IPS-NIHi7 (cell line): ENCODE measurements around the gene GEMIN4.

Source experiments
- DNase-seq: peaks from one replicate; pipeline ENCODE4 v3.0.0; 2012; ENCODE audit warnings: mixed read lengths; ENCODE audit errors: extremely low spot score

GEMIN4 gene

GRCh38 chr17:742147-742793 lies 9.8 kb downstream of the GEMIN4 start:
- no peak for DNase-seq

DNA sequence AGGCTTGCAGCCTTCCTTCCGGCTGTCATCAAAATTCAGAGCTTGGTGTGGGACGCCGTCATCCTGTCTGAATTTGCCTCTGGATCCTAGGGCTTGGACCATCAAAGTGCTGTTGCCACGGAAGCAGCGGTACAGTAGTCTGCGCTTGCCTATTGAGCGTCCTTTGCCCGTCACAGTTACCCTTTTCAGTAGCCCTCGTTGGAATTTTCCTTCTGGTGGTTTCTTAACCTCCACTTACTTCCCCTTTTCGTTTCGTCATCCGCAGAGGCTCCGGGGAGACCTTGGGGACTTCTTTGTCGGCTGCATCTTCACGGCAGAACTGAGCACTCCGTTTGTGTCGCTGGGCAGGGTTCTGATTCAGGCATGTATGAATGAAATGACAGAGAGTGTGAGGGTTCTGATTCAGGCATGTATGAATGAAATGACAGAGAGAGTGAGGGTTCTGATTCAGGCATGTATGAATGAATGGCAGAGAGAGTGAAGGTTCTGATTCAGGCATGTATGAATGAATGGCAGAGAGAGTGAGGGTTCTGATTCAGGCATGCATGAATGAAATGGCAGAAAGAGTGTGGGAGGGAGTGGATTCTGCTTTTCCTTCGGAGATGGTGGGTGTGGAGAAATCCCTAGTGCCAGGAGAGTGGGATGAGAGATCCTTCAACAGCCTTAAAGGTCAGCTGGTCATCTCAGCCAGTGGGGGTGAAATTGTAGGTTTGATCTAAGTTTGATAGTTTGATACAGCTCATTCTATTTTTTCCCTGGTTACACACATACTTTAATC lies 11.6 kb downstream of the GEMIN4 start:
- no peak for DNase-seq

DNA sequence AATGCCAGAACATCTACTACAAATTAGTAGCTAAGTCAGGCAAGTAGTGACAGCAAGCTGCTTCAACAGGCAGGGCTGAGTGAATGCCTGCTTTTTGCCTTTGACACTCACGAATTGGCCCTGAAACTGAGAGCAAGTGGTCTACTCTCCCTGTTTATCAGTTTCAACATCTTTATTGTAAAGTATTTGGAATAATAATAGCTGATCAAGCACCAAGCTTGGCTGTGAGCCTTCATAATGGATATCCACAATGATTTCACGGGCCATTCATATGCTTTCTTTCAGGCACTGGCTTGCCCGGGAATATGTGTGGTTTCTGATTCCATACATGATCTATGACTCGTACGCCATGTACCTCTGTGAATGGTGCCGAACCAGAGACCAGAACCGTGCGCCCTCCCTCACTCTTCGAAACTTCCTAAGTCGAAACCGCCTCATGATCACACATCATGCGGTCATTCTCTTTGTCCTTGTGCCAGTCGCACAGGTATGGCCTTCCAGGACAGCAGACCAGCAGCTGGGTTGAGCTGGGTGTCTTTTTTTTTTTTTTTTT lies 14.4 kb downstream of the GEMIN4 start:
- DNase-seq, result no peak

DNA sequence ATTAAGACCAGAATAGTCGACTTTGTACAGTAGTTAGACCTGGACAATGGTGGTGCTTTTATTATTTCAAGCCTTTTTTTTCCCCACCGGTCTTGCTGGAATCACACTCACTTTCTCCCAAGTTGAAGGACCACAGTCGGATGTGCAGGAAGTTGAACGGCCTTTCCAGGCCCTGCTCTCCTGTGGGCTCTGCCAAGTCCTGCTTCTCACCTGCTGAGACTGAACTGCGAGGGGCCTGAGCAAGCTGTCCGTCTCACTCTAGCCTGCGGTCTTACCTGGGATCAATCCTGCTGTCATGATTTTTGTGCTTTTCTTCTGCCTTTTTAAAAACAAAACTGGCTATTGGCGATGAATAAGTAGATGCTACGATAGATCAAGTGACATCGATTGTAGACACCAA lies 18.3 kb downstream of the GEMIN4 start:
- DNase-seq, result no peak

DNA sequence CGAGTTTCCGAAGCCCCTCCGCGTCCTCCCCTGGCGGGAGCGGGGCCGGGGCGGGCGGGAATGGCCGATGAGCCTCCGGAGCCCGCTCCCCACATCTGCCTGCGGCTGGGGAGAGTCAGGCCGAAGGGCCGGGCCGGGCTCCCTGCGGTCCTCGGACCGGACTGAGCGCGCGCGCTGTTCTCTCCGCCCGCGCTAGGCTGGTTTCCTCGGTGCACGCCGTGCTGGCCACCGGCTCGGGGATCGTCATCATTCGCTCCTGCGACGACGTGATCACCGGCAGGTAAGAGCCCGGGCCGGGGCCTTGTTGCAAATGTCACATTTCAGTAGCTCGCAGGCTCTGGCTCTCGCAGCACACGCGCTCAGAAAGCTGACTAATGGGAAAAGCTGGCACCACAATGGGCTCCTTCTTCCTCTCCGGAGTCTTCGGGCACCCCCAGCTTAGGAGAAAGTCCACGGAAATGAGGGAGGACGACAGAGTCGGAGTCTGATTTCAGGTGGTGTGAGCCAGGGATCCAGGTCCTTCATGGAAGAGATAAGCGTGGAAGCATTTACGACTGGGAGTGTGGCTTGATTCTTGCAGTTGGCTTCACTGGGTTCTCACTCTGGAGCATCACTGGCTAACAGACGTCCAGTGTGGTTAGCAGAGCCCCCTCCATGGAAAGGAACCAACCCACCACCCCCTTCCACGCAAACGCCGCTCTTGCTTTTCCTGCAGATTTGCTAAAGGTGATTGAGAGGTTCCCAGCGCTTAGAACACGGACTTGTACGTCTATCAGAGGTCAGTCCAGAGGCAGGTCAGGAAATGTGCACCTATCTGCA lies 19.0 kb downstream of the GEMIN4 start:
- peak; percentile 52 for DNase-seq

GRCh38 chr17:732067-732901 lies 19.8 kb downstream of the GEMIN4 start, which contains the start of gene TLCD3A:
TLCD3A (plus strand) TSS chr17:732596; CDS start chr17:732648, 52 bp downstream.
- peak; percentile 85 for DNase-seq

DNA sequence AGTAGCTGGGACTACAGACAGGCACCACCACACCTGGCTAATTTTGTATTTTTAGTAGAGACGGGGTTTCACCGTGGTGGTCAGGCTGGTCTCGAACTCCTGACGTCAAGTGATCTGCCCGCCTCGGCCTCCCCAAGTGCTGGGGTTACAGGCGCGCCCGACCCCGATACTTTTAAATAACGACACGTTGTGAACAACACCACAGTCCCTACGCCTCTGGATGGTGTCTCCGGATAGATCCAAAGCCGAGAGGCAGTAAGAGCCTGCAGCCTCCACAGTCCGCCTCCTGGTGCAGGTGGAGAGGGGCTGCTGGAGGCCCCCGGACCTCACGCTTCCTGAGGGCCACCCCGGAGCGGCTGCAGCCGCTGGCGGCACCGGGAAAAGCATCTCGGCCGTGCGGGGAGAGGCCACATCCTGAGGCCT lies 20.4 kb downstream of the GEMIN4 start:
- no peak for DNase-seq

DNA sequence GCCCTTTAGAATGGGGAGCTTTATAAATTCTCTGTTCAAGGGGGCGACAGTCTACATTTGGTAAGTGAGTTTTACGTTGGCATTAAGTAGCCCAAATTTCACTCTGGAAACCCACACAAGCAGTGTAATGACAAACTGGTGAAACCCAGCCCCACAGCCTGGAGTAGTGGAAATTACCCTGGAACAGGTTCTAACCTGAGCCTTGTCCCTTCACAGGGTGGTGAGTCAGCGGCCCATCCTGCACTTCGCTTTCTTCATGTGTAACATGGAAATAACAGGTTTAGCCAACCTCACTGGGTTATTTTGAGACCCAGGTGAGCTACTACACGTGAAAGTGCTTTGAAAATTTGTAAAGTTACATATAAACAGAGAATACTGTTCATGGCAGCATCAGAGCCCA lies 23.2 kb downstream of the GEMIN4 start:
- DNase-seq, result no peak

- DNase-seq, result peak; percentile 43
Observed at GRCh38 chr17:726271-726919, 25.7 kb downstream of the GEMIN4 start.

GRCh38 chr17:725746-726145 lies 26.3 kb downstream of the GEMIN4 start:
- no peak for DNase-seq

DNA sequence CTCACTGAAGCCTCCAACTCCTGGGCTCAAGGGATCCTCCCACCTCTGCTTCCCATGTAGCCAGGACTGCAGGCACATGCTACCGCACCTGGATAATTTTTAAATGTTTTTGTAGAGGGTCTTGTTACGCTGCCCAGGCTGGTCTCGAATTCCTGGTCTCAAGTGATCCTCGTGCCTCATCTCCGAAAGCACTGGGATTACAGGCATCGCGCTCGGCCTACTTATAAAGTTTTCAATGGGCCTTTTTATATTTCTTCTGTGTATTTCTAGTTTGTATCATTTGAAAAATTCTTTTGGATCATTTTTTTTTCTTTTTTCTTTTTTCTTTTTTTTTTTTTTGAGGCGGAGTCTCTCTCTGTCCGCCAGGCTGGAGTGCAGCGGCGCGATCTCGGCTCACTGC lies 27.0 kb downstream of the GEMIN4 start:
- DNase-seq, result no peak

GRCh38 chr17:721540-721937 lies 30.5 kb downstream of the GEMIN4 start:
- DNase-seq, result no peak

DNA sequence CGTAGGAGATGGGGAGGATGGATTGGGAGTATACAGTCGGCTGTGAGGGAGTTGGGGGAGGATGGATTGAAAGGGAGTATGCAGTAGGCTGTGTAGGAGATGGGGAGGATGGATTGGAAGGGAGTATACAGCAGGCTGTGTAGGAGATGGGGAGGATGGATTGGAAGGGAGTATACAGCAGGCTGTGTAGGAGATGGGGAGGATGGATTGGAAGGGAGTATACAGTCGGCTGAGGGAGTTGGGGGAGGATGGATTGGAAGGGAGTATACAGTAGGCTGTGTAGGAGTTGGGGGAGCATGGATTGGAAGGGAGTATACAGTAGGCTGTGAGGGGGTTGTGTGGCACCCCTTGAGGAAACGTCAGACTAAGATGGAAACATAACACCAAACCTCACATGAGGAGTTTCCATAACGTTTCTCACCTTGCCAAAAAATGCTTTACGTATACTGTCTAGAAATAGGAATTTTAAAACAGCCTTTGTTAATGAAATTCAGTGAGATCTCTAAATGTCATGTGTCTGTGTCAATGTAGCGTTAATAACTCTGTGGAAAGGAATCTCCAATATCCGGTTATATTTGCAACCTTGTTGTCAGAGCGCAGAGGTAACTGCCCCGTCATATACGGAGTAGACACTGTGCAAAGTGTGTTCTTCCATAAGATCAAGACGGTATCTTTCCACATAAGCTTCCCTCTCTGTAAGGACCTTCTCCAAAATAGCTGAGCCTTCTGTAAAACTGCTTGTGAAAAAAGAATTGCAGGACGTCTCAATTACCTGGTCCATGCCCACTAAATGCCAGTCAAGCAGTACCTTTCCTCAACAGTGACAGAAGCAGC lies 31.1 kb downstream of the GEMIN4 start:
- no peak for DNase-seq

DNA sequence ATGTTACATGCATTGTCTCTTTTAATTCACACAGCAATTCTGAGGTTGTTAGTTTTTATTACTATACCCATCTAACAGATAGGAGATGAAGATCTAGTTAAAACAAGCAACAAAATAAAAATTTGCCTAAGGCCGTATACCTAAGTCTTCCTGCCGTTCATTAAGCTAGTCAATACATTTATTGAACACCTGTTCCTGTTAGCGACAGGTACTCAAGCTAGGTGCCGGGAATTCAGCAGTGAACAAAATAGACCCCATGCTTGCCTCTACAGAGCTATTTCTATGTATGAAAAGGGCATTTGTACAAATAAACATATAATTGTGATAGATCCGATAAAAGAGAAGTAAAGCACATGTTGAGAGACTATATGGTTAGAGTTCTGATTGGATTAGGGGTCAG lies 34.0 kb downstream of the GEMIN4 start:
- no peak for DNase-seq

GRCh38 chr17:708132-708531 lies 43.9 kb downstream of the GEMIN4 start:
- DNase-seq, result no peak

- DNase-seq, result no peak
Observed at GRCh38 chr17:705863-706262, 46.2 kb downstream of the GEMIN4 start.

GRCh38 chr17:705011-705410 lies 47.1 kb downstream of the GEMIN4 start:
- no peak for DNase-seq

DNA sequence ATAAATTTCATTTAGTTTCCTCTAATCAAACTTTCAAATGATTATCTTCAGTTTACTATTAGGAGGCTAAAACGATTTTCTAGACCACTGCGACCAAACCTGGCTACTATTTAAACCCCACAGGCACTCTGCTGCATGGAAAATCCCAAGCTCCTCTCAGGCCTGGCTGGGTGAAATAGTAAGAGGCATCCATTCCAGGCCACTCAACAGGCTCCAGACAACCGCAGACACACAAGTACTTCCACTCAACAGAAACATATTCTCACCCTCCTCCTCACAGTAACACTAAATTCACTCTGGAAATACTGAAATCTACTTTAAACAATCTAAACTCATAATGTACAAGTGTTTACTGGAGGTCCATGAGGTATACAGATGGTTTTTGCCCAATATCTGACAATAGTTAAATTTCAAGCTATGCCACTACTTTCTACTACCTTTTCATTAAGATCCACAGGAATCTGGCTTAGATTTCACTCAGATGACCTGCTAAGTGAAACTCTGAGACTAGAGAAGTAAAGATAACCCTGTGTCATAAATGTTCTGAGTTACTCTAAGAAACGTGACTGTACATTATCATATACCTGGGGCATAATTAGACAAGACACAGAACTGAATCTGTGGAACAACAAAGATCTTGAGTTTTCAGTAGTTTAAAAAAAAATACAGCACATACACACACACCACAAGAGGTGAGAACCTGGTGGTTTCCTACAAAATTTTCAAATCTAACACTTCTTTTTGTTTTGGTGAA lies 47.8 kb downstream of the GEMIN4 start:
- no peak for DNase-seq
